Liver (tissue), 9 donors: ENCODE data around the gene GNAS-AS1. TPM values are rescaled to one million over a fixed set of nuclear protein-coding genes. Genes with fewer than 3 reads are reported as not detected.

Experiments
- DNase-seq: peaks from one replicate; pipeline ENCODE4 v3.0.0-alpha.2; 2017; ENCODE audit warnings: low spot score
- H3K27ac ChIP-seq, 2 donors: one replicate each; pipeline ENCODE4 v1.7.0; 2013; ENCODE audit warnings: inconsistent platforms in 2 of 2, low read length in 2 of 2, control low read depth in 1 of 2, low read depth in 1 of 2, mild to moderate bottlenecking in 1 of 2
- H3K27me3 ChIP-seq, 4 donors: one replicate each; pipeline versions ENCODE4 v1.6.1 to v1.7.0; 2013; ENCODE audit warnings: low read length in 3 of 4, inconsistent platforms in 1 of 4, mild to moderate bottlenecking in 1 of 4, moderate library complexity in 1 of 4; ENCODE audit not compliant: control insufficient read depth in 4 of 4, insufficient read depth in 4 of 4
- H3K36me3 ChIP-seq, 4 donors: one replicate each; pipeline versions ENCODE4 v1.6.1 to v1.7.0; 2013; ENCODE audit warnings: low read length in 3 of 4, mild to moderate bottlenecking in 3 of 4, low read depth in 1 of 4, moderate library complexity in 1 of 4; ENCODE audit not compliant: control insufficient read depth in 4 of 4, insufficient read depth in 3 of 4
- H3K4me1 ChIP-seq, 4 donors: one replicate each; pipeline versions ENCODE4 v1.6.1 to v1.7.0; 2013; ENCODE audit warnings: low read length in 3 of 4, mild to moderate bottlenecking in 3 of 4, moderate library complexity in 1 of 4; ENCODE audit not compliant: control insufficient read depth in 4 of 4, insufficient read depth in 4 of 4
- H3K4me3 ChIP-seq, 3 donors: one replicate each; pipeline versions ENCODE4 v1.6.1 to v1.7.0; 2013; ENCODE audit warnings: low read length in 3 of 3, control low read depth in 1 of 3, low read depth in 1 of 3, mild to moderate bottlenecking in 1 of 3
- H3K9ac ChIP-seq, 2 donors: one replicate each; pipeline ENCODE4 v1.7.0; 2013; ENCODE audit warnings: low read length in 2 of 2, mild to moderate bottlenecking in 2 of 2, moderate library complexity in 2 of 2, control low read depth in 1 of 2, low read depth in 1 of 2
- H3K9me3 ChIP-seq, 4 donors: one replicate each; pipeline versions ENCODE4 v1.6.1 to v1.7.0; 2013; ENCODE audit warnings: low read length in 3 of 4; ENCODE audit not compliant: control insufficient read depth in 4 of 4
- CTCF ChIP-seq: fragments of 150-350 bp; IDR thresholded peaks from 2 replicates; pipeline ENCODE4 v1.5.1; 2017; ENCODE audit warnings: improper control_type of control experiment, low read depth, low read length; ENCODE audit not compliant: missing input control
- EGR1 ChIP-seq, 2 donors: IDR thresholded peaks; 2 replicates each; pipeline ENCODE4 v1.6.1; 2016 to 2018; ENCODE audit warnings: antibody characterized with exemption in 2 of 2, low read depth in 2 of 2
- FOXA1 ChIP-seq: IDR thresholded peaks from 2 replicates; pipeline ENCODE4 v1.6.1; 2016; ENCODE audit warnings: antibody characterized with exemption
- FOXA2 ChIP-seq: IDR thresholded peaks from 2 replicates; pipeline ENCODE4 v1.6.1; 2016; ENCODE audit warnings: antibody characterized with exemption
- GABPA ChIP-seq, 2 donors: IDR thresholded peaks in 1 of 2; conservative IDR thresholded peaks in 1 of 2; 2 replicates each; pipeline ENCODE4 v1.6.1; 2016; ENCODE audit warnings: antibody characterized with exemption in 2 of 2, mild to moderate bottlenecking in 1 of 2, moderate library complexity in 1 of 2
- HNF4A ChIP-seq, 2 donors: conservative IDR thresholded peaks; 2 replicates each; pipeline ENCODE4 v1.6.1; 2016; ENCODE audit warnings: antibody characterized with exemption in 2 of 2, mild to moderate bottlenecking in 2 of 2
- HNF4G ChIP-seq: IDR thresholded peaks from 2 replicates; pipeline ENCODE4 v1.6.1; 2016; ENCODE audit warnings: antibody characterized with exemption
- JUND ChIP-seq, 2 donors: IDR thresholded peaks; 2 replicates each; pipeline ENCODE4 v1.6.1; 2016; ENCODE audit warnings: antibody characterized with exemption in 2 of 2
- NR2F2 ChIP-seq: IDR thresholded peaks from 2 replicates; pipeline ENCODE4 v1.6.1; 2016; ENCODE audit warnings: antibody characterized with exemption
- RAD21 ChIP-seq, 2 donors: IDR thresholded peaks; 2 replicates each; pipeline ENCODE4 v1.6.1; 2016; ENCODE audit warnings: antibody characterized with exemption in 2 of 2, mild to moderate bottlenecking in 2 of 2
- RXRA ChIP-seq, 2 donors: IDR thresholded peaks; 2 replicates each; pipeline ENCODE4 v1.6.1; 2017 to 2018; ENCODE audit warnings: antibody characterized with exemption in 2 of 2, mild to moderate bottlenecking in 1 of 2
- SP1 ChIP-seq: IDR thresholded peaks from 2 replicates; pipeline ENCODE4 v1.6.1; 2018; ENCODE audit warnings: antibody characterized with exemption, mild to moderate bottlenecking
- TAF1 ChIP-seq: conservative IDR thresholded peaks from 2 replicates; pipeline ENCODE4 v1.6.1; 2016; ENCODE audit warnings: antibody characterized with exemption, mild to moderate bottlenecking
- YY1 ChIP-seq: IDR thresholded peaks from 2 replicates; pipeline ENCODE4 v1.6.1; 2016; ENCODE audit warnings: antibody characterized with exemption, mild to moderate bottlenecking
- WGBS: extraction: QIAGEN DNeasy Blood & Tissue Kit; methylation state at CpG from one replicate; pipeline ENCODE4 v1.1.7; 2013; 5-methylcytosine and 5-hydroxymethylcytosine counted together
- polyA plus RNA-seq, 2 donors: library from polyadenylated mRNA; stranded (reverse) in 1 of 2; unstranded in 1 of 2; fragments of 200-250 nt in 1 of 2; fragments of >200 nt in 1 of 2; fragmentation: Nextera tagmentation in 1 of 2; extraction: Ambion mirVana in 1 of 2; gene quantifications; one replicate each; pipeline versions ENCODE4 v1.2.1 to v1.2.3, GENCODE V29; 2013 to 2015
- total RNA-seq, 2 donors: library from RNA; depleted of rRNA; stranded (reverse); fragments of >200 nt; gene quantifications; one replicate each; pipeline ENCODE4 v1.2.3, GENCODE V29; 2014
- TF ChIP-seq, protein P1 (sequence below): IDR thresholded peaks from 2 replicates; pipeline ENCODE4 v1.6.1; 2016; ENCODE audit warnings: antibody characterized with exemption
- TF ChIP-seq, protein P2 (sequence below): IDR thresholded peaks from 2 replicates; pipeline ENCODE4 v1.6.1; 2016; ENCODE audit warnings: antibody characterized with exemption
- TF ChIP-seq, protein P3 (sequence below): IDR thresholded peaks from 2 replicates; pipeline ENCODE4 v1.6.1; 2016; ENCODE audit warnings: antibody characterized with exemption
- TF ChIP-seq, protein P4 (sequence below): IDR thresholded peaks from 2 replicates; pipeline ENCODE4 v1.6.1; 2016; ENCODE audit warnings: antibody characterized with exemption, mild to moderate bottlenecking
- donor health status: healthy.
- donor health status: healthy.
- donor health status: healthy.
- donor health status: healthy.
- donor health status: healthy.

Gene GNAS-AS1
- total and polyA plus RNA-seq, 4 donors: 0.08 to 0.42 (median 0.09) TPM; not detected in 1

DNA sequence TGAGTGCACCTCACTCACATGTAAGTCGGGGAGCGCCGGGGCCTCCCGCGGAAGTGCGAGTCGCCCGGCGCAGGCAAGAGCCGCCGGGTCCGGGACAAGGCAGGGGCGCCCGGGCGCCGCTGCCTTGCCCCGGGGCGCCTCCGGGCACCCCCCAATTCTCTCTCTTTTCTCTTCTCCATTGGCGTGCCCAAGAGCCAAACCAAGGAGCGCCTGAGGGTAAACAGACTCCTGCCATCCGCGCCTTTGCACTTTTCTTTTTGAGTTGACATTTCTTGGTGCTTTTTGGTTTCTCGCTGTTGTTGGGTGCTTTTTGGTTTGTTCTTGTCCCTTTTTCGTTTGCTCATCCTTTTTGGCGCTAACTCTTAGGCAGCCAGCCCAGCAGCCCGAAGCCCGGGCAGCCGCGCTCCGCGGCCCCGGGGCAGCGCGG, 38.6 kb upstream of the GNAS-AS1 start:
- H3K9ac ChIP-seq: no peak overlapping the region
- peaks cover 10 to 25% (median 17%) of the 10 kb centered on the region in 4 donors for H3K4me1 ChIP-seq
- no peaks in the 10 kb centered on the region for H3K9me3 ChIP-seq
- no peaks in the 10 kb centered on the region for H3K27me3 ChIP-seq
- H3K27ac ChIP-seq: peak overlapping the region in 1 of 2 donors; percentile 83
- WGBS: 41% methylated on average over 35 of the region's 35 CpGs
- TF ChIP-seq FOXA1 (no peak), TAF1 (no peak), HNF4G (no peak), HNF4A (conservative IDR thresholded peaks at IDR 0.05) (no peak), YY1 (no peak), RAD21 (IDR thresholded peaks at IDR 0.05) (no peak), SP1 (no peak), JUND (IDR thresholded peaks at IDR 0.05) (no peak)
- no peak for DNase-seq
- peak overlapping the region; percentile 20 to 99 (median 53) for H3K4me3 ChIP-seq
- no peaks in the 10 kb centered on the region for H3K36me3 ChIP-seq

DNA sequence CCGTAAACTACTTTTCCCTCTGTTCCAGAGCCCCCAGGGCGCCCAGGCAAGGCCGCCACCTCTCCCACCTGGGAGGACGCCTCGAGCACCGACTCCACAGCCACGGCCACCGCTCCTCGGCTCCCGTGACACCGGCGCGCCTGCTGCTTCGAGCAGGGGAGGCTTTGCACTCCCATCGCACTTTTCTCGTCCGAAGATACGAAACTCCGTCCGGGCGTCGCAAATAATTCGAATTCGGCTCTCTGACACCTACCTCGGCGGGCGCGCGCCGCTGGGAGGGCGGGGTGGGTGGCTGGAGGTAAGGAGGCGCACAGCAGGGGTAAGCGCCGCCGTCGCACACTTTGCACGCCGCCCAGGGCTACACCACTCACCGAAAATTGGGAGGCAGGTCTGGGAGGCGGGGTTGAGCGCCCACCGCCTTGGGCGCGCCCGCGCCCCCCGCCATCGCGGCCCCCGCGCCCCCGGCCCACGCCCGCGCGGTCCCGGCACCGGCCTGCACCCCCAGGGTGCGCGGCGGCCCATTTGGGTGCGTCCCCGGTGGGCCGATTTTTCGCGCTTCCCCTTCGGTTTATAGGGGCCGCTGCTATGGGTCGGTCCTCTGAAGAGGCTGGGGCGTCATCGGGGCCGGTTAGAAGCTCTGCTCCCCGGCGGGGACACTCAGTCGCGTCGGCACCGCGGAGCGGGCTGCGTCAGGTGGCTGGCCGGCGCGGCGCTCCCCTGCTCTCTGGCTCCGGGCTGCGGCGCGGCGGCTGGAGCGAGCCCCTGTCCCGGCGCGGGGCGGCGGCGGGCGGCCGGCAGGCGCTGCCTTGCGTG, 38.0 kb upstream of the GNAS-AS1 start:
- H3K9ac ChIP-seq: peak overlapping the region in 1 of 2 donors; percentile 55
- no peak for TF ChIP-seq CTCF
- TF ChIP-seq HNF4A (conservative IDR thresholded peaks at IDR 0.05): no peak
- no peak for TF ChIP-seq RXRA (IDR thresholded peaks at IDR 0.05)
- TF ChIP-seq NR2F2: no peak
- TF ChIP-seq FOXA1: no peak
- peak; percentile 75 for TF ChIP-seq TAF1
- peak in 1 of 2 donors; percentile 6 for TF ChIP-seq RAD21 (IDR thresholded peaks at IDR 0.05)
- no peak for TF ChIP-seq YY1
- no peak for TF ChIP-seq EGR1 (IDR thresholded peaks at IDR 0.05; ENCODE audit: low read depth in 2 of 2)
- TF ChIP-seq, protein P1, sequence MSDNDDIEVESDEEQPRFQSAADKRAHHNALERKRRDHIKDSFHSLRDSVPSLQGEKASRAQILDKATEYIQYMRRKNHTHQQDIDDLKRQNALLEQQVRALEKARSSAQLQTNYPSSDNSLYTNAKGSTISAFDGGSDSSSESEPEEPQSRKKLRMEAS: no peak
- peak; percentile 30 for TF ChIP-seq SP1
- no peak for TF ChIP-seq HNF4G
- TF ChIP-seq, protein P2, sequence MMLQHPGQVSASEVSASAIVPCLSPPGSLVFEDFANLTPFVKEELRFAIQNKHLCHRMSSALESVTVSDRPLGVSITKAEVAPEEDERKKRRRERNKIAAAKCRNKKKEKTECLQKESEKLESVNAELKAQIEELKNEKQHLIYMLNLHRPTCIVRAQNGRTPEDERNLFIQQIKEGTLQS: no peak
- no peak for TF ChIP-seq JUND (IDR thresholded peaks at IDR 0.05)
- no peak for TF ChIP-seq FOXA2
- WGBS: 46% methylated on average over 101 of the region's 101 CpGs
- DNase-seq: peak; percentile 80
- no peaks in the 10 kb centered on the region for H3K36me3 ChIP-seq
- peaks cover 8 to 19% (median 11%) of the 10 kb centered on the region in 4 donors for H3K4me1 ChIP-seq
- H3K4me3 ChIP-seq: peak overlapping the region; percentile 50 to 99 (median 87)
- peak overlapping the region in 1 of 2 donors; percentile 83 for H3K27ac ChIP-seq
- no peaks in the 10 kb centered on the region for H3K27me3 ChIP-seq
- no peaks in the 10 kb centered on the region for H3K9me3 ChIP-seq

GRCh38 chr20:58888103-58888502, 37.4 kb upstream of the GNAS-AS1 start:
- DNase-seq: no peak
- H3K9me3 ChIP-seq: no peaks in the 10 kb centered on the region
- peaks cover 4 to 13% (median 6%) of the 10 kb centered on the region in 4 donors for H3K4me1 ChIP-seq
- WGBS: 52% methylated on average over 12 of the region's 12 CpGs
- peak overlapping the region; percentile 50 to 99 (median 87) for H3K4me3 ChIP-seq
- no peak overlapping the region for H3K27ac ChIP-seq
- H3K27me3 ChIP-seq: no peaks in the 10 kb centered on the region
- H3K36me3 ChIP-seq: no peaks in the 10 kb centered on the region
- H3K9ac ChIP-seq: peak overlapping the region in 1 of 2 donors; percentile 55
- TF ChIP-seq, protein P3, sequence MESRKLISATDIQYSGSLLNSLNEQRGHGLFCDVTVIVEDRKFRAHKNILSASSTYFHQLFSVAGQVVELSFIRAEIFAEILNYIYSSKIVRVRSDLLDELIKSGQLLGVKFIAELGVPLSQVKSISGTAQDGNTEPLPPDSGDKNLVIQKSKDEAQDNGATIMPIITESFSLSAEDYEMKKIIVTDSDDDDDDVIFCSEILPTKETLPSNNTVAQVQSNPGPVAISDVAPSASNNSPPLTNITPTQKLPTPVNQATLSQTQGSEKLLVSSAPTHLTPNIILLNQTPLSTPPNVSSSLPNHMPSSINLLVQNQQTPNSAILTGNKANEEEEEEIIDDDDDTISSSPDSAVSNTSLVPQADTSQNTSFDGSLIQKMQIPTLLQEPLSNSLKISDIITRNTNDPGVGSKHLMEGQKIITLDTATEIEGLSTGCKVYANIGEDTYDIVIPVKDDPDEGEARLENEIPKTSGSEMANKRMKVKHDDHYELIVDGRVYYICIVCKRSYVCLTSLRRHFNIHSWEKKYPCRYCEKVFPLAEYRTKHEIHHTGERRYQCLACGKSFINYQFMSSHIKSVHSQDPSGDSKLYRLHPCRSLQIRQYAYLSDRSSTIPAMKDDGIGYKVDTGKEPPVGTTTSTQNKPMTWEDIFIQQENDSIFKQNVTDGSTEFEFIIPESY: no peak
- TF ChIP-seq FOXA1 (no peak), RAD21 (IDR thresholded peaks at IDR 0.05) (no peak), GABPA (IDR thresholded peaks at IDR 0.05 in 1 of 2, conservative IDR thresholded peaks at IDR 0.05 in 1 of 2) (no peak), JUND (IDR thresholded peaks at IDR 0.05) (no peak), SP1 (no peak), HNF4G (no peak), NR2F2 (no peak), RXRA (IDR thresholded peaks at IDR 0.05) (no peak), EGR1 (IDR thresholded peaks at IDR 0.05; ENCODE audit: low read depth in 2 of 2) (no peak), TAF1 (no peak), HNF4A (conservative IDR thresholded peaks at IDR 0.05) (no peak)
- TF ChIP-seq, protein P1: no peak
- TF ChIP-seq, protein P4, sequence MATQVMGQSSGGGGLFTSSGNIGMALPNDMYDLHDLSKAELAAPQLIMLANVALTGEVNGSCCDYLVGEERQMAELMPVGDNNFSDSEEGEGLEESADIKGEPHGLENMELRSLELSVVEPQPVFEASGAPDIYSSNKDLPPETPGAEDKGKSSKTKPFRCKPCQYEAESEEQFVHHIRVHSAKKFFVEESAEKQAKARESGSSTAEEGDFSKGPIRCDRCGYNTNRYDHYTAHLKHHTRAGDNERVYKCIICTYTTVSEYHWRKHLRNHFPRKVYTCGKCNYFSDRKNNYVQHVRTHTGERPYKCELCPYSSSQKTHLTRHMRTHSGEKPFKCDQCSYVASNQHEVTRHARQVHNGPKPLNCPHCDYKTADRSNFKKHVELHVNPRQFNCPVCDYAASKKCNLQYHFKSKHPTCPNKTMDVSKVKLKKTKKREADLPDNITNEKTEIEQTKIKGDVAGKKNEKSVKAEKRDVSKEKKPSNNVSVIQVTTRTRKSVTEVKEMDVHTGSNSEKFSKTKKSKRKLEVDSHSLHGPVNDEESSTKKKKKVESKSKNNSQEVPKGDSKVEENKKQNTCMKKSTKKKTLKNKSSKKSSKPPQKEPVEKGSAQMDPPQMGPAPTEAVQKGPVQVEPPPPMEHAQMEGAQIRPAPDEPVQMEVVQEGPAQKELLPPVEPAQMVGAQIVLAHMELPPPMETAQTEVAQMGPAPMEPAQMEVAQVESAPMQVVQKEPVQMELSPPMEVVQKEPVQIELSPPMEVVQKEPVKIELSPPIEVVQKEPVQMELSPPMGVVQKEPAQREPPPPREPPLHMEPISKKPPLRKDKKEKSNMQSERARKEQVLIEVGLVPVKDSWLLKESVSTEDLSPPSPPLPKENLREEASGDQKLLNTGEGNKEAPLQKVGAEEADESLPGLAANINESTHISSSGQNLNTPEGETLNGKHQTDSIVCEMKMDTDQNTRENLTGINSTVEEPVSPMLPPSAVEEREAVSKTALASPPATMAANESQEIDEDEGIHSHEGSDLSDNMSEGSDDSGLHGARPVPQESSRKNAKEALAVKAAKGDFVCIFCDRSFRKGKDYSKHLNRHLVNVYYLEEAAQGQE: no peak
